Measurements from ENCODE around the gene VAMP3. TPM values are rescaled to one million over a fixed set of nuclear protein-coding genes. Genes with fewer than 3 reads are reported as not detected.
"Not testable (repeated sequence)": the region's sequence is repeated elsewhere in the genome, so short reads cannot be mapped to it uniquely, and the experiment has no call there.

Gene VAMP3
- total RNA-seq, 1 donor from 2014 or later, result 24.7 TPM

DNA sequence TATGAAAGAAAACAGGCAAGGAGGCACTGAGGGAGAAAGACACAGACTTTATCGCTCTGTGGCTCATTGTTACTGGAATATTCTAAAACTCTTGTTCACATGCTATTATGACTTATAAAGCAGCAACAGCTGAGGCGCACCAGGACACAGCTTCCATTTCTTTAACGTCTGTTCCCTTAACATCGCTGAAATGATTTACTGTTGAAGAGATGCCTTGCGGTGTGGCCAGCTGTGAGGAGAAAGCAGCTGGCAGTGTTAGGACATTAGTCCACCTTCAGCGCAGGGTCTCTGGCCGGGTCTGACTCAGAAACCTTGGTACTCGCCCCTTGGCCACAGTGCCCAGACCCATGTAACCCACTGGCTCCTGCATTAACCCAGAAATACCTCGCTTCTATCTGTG is 9.9 kb downstream of the VAMP3 start:
- Mint-ChIP-seq H3K27me3 (peaks cover 5% of the 10 kb centered on the region), H3K4me1 (peaks cover 18% of the 10 kb centered on the region), H3K4me3 (no peak overlapping the region), H3K36me3 (ENCODE audit: low read depth) (peaks cover 40% of the 10 kb centered on the region), H3K9me3 (no peaks in the 10 kb centered on the region), H3K27ac (no peak overlapping the region)
- intact Hi-C loops (cut with micrococcal nuclease), result loop anchor here (5.0 kb wide), 1 partner anchor 181 kb away; the partner anchor contains the start of gene PARK7
- no peak for DNase-seq

- peaks cover 38% of the 10 kb centered on the region for H3K36me3 Mint-ChIP-seq (ENCODE audit: low read depth)
- H3K4me1 Mint-ChIP-seq, result peaks cover 18% of the 10 kb centered on the region
- H3K27me3 Mint-ChIP-seq, result peaks cover 7% of the 10 kb centered on the region
- H3K4me3 Mint-ChIP-seq, result peak overlapping the region; percentile 76
- DNase-seq, result no peak
- H3K27ac Mint-ChIP-seq, result peak overlapping the region; percentile 41
- H3K9me3 Mint-ChIP-seq, result no peaks in the 10 kb centered on the region
- intact Hi-C loops (cut with micrococcal nuclease), result loop anchor here (5.0 kb wide), 1 partner anchor 181 kb away; the partner anchor contains the start of gene PARK7
These were observed 10.4 kb downstream of the VAMP3 start for GRCh38 chr1:7781501-7781900.

GRCh38 chr1:7781923-7782495 is 10.9 kb downstream of the VAMP3 start:
- H3K9me3 Mint-ChIP-seq, result no peaks in the 10 kb centered on the region
- peaks cover 18% of the 10 kb centered on the region for H3K4me1 Mint-ChIP-seq
- intact Hi-C loops (cut with micrococcal nuclease), result loop anchor here (5.0 kb wide), 1 partner anchor 180 kb away; the partner anchor contains the start of gene PARK7
- peaks cover 34% of the 10 kb centered on the region for H3K36me3 Mint-ChIP-seq (ENCODE audit: low read depth)
- DNase-seq, result peak; percentile 70
- peak overlapping the region; percentile 70 for H3K27ac Mint-ChIP-seq
- H3K4me3 Mint-ChIP-seq, result peak overlapping the region; percentile 76
- peaks cover 9% of the 10 kb centered on the region for H3K27me3 Mint-ChIP-seq

GRCh38 chr1:7783178-7783711 is 12.1 kb downstream of the VAMP3 start:
- Mint-ChIP-seq H3K27ac (no peak overlapping the region), H3K4me3 (peak overlapping the region; percentile 76), H3K9me3 (no peaks in the 10 kb centered on the region), H3K27me3 (peaks cover 11% of the 10 kb centered on the region), H3K4me1 (peaks cover 20% of the 10 kb centered on the region), H3K36me3 (ENCODE audit: low read depth) (peaks cover 23% of the 10 kb centered on the region)
- no peak for DNase-seq
- intact Hi-C loops (cut with micrococcal nuclease), result loop anchor here (1.0 to 5.0 kb wide), 2 partner anchors 12 to 179 kb away; partner anchors contain the start of genes PARK7 and VAMP3

DNA sequence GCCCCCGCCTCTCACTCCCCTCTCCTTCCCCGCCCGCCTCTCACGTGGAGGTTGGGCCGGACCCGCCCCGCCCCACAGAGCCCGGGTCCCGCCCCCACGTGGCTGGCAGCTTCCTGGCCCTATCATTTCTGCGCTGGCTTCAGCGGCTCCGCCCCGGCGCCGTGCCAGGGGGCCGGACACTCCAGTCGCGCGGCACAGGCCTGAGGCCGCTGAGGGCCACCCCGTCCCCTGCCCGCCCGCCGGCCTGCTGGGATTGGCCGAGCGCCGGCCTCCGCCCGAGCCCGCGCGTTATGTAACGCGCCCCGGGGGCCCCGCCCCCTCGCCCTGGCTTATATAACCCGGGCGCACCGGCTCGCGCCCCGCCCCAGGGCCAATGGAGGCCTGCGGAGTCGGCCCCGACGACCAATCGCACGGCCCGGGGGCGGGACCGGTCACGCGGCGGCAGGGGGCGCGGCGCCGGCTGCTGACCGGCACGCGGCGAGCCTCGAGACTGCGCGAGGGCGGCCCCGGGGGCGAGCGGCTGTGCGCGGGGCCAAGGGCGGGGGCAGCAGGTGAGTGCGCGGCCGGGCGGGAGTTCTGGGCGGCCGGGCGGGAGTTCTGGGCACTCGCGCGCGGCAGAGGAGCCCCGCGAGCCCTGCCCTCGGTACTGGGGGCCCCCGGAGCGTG is 12.9 kb downstream of the VAMP3 start, which contains the start of gene PER3:
PER3 (plus strand) TSS at position 466 of the 666 bp plus-strand sequence. CDS start 587 bp downstream, outside the sequence.
- intact Hi-C loops (cut with micrococcal nuclease), result loop anchor here (1.0 to 5.0 kb wide), 2 partner anchors 13 to 178 kb away; partner anchors contain the start of genes PARK7 and VAMP3
- H3K27me3 Mint-ChIP-seq, result peaks cover 11% of the 10 kb centered on the region
- peaks cover 20% of the 10 kb centered on the region for H3K4me1 Mint-ChIP-seq
- peak; percentile 97 for DNase-seq
- no peaks in the 10 kb centered on the region for H3K9me3 Mint-ChIP-seq
- peaks cover 21% of the 10 kb centered on the region for H3K36me3 Mint-ChIP-seq (ENCODE audit: low read depth)
- H3K4me3 Mint-ChIP-seq, result peak within 1 kb of the TSS; percentile 76
- no peak within 1 kb of the TSS for H3K27ac Mint-ChIP-seq

GRCh38 chr1:7784492-7785071 is 13.5 kb downstream of the VAMP3 start:
- DNase-seq, result no peak
- H3K4me1 Mint-ChIP-seq, result peaks cover 20% of the 10 kb centered on the region

DNA sequence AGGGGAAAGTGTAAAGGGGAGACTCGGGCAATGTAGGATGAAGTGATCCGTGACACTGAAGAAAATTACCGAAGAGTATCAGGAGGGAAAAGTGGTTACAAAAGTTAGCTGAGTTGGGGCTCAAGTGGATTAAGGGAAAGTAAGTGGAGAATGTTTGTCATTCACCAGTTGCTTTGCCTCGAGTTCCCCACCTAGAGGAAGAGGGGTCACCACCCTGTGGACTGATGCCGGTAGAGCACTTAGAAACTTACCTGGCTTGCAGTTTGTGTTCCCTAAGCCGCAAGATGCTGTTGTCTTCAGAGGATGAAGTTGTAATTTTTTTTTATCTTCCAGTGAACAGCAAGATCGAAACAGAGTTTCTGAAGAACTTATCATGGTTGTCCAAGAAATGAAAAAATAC is 14.0 kb downstream of the VAMP3 start:
- Mint-ChIP-seq H3K4me1 (peaks cover 20% of the 10 kb centered on the region), H3K36me3 (ENCODE audit: low read depth) (peaks cover 16% of the 10 kb centered on the region), H3K4me3 (peak overlapping the region; percentile 54), H3K9me3 (peaks cover 5% of the 10 kb centered on the region), H3K27me3 (peaks cover 11% of the 10 kb centered on the region), H3K27ac (no peak overlapping the region)
- intact Hi-C loops (cut with micrococcal nuclease), result no loop called here
- no peak for DNase-seq

More at GRCh38 chr1:7784492-7785071, 13.5 kb downstream of the VAMP3 start:
- no peak overlapping the region for H3K4me3 Mint-ChIP-seq
- no peaks in the 10 kb centered on the region for H3K9me3 Mint-ChIP-seq
- no peak overlapping the region for H3K27ac Mint-ChIP-seq
- intact Hi-C loops (cut with micrococcal nuclease), result loop anchor here (5.0 kb wide), 1 partner anchor 178 kb away; the partner anchor contains the start of gene PARK7
- peaks cover 17% of the 10 kb centered on the region for H3K36me3 Mint-ChIP-seq (ENCODE audit: low read depth)
- H3K27me3 Mint-ChIP-seq, result peaks cover 11% of the 10 kb centered on the region

DNA sequence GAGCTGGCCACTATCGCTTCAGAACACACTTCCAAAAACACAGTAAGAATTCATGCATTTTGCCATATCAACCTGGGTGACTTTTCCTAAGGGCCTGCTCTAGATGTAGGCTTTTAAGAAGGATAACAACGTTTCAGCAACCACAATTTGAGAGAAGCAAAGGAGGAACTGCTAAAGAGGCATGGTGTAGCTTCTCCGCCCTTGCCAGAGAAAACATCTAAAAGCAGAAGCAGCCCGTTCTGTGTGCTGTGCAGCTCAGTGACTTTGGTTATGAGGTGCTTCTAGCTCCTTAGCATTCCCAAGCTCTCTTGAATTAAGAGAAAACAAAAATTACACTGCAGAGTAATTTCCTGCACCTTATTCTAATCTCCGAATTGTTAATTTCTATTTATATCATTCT is 15.7 kb downstream of the VAMP3 start:
- H3K27me3 Mint-ChIP-seq, result peaks cover 11% of the 10 kb centered on the region
- H3K36me3 Mint-ChIP-seq (ENCODE audit: low read depth), result peaks cover 15% of the 10 kb centered on the region
- H3K4me1 Mint-ChIP-seq, result peaks cover 14% of the 10 kb centered on the region
- H3K27ac Mint-ChIP-seq, result no peak overlapping the region
- H3K9me3 Mint-ChIP-seq, result peaks cover 13% of the 10 kb centered on the region
- no peak for DNase-seq
- no peak overlapping the region for H3K4me3 Mint-ChIP-seq
- intact Hi-C loops (cut with micrococcal nuclease), result no loop called here

DNA sequence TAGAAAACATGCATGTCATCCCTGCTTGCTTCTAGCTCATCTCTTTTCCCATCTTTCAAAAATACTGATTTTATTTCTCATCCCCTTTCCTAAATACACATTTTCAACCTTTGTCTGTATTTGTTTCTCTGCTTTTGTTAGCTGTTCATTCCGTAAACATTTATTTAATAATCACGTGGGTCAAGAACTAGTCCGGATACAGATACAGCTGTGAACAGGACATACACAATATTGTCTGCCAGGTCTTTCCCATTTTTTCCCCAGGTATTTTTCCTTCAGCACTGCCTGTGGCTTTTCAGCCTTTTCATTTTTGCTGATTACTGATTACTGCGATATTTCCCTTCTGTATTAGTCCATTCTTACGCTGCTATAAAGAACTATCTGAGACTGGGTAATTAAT is 18.7 kb downstream of the VAMP3 start:
- intact Hi-C loops (cut with micrococcal nuclease), result no loop called here
- peaks cover 16% of the 10 kb centered on the region for H3K9me3 Mint-ChIP-seq
- DNase-seq, result no peak
- peaks cover 11% of the 10 kb centered on the region for H3K27me3 Mint-ChIP-seq
- H3K4me1 Mint-ChIP-seq, result peaks cover 2% of the 10 kb centered on the region
- H3K36me3 Mint-ChIP-seq (ENCODE audit: low read depth), result peaks cover 9% of the 10 kb centered on the region
- H3K27ac Mint-ChIP-seq, result no peak overlapping the region
- no peak overlapping the region for H3K4me3 Mint-ChIP-seq

GRCh38 chr1:7791027-7791426 is 19.9 kb downstream of the VAMP3 start:
- intact Hi-C loops (cut with micrococcal nuclease); H3K27ac Mint-ChIP-seq; H3K4me1 Mint-ChIP-seq; H3K27me3 Mint-ChIP-seq; H3K36me3 Mint-ChIP-seq (ENCODE audit: low read depth); DNase-seq; H3K4me3 Mint-ChIP-seq: not testable (repeated sequence)
- peaks cover 16% of the 10 kb centered on the region for H3K9me3 Mint-ChIP-seq

GRCh38 chr1:7795406-7795805 is 24.3 kb downstream of the VAMP3 start:
- Mint-ChIP-seq H3K27ac (no peak overlapping the region), H3K4me3 (no peak overlapping the region), H3K9me3 (peaks cover 7% of the 10 kb centered on the region), H3K4me1 (no peaks in the 10 kb centered on the region), H3K36me3 (ENCODE audit: low read depth) (peaks cover 4% of the 10 kb centered on the region), H3K27me3 (no peaks in the 10 kb centered on the region)
- DNase-seq, result no peak
- intact Hi-C loops (cut with micrococcal nuclease), result no loop called here

- Mint-ChIP-seq H3K4me3 (no peak overlapping the region), H3K27ac (no peak overlapping the region), H3K4me1 (no peaks in the 10 kb centered on the region), H3K36me3 (ENCODE audit: low read depth) (no peaks in the 10 kb centered on the region), H3K27me3 (no peaks in the 10 kb centered on the region), H3K9me3 (no peaks in the 10 kb centered on the region)
- intact Hi-C loops (cut with micrococcal nuclease), result loop anchor here (5.0 kb wide), 1 partner anchor 97 kb away; no protein-coding TSS in a partner anchor
- DNase-seq, result no peak
These were observed 34.4 kb downstream of the VAMP3 start for GRCh38 chr1:7805460-7805859.

DNA sequence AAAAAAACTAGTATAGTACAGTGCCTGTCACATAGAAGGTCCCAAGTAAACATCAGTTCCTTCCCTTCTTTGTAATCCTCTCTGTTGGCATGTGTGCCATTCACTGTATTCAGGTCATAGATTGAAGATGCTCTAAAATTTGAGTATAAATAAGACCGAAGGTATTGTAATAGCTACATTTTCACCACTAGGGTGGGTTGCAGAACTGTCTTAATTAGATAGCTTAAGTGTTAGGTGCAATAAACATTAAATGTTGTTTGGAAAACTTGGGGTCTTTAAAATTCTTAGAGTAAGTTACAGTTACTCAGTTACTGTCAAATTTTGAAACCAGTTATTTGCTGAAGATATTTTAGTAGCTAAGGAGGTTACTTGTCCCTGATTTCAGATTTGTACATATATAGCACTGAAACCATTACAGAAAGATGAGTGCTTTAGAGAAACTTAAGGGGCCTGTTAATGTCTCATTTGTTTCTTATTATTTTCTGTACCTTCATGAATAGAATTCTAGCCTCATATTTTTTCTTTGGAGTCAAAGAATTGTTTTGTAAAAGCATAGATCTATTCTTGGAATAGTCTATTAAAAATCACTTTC is 37.3 kb downstream of the VAMP3 start:
- Mint-ChIP-seq H3K4me1 (no peaks in the 10 kb centered on the region), H3K27ac (no peak overlapping the region), H3K4me3 (no peak overlapping the region), H3K36me3 (ENCODE audit: low read depth) (peaks cover 6% of the 10 kb centered on the region), H3K27me3 (no peaks in the 10 kb centered on the region), H3K9me3 (peaks cover 3% of the 10 kb centered on the region)
- DNase-seq, result no peak
- intact Hi-C loops (cut with micrococcal nuclease), result loop anchor here (5.0 kb wide), 1 partner anchor 94 kb away; no protein-coding TSS in a partner anchor
